GM23338 (cell line): ENCODE measurements around the gene AKIP1. TPM values are rescaled to one million over a fixed set of nuclear protein-coding genes. Genes with fewer than 3 reads are reported as not detected.

Source experiments
- ATAC-seq: fragments of 200-7000 bp; cut with Tn5 transposase; 3 replicates; pipeline ENCODE4 v1.9.1; 2020
- DNase-seq: peaks from one replicate; pipeline ENCODE4 v3.0.0-alpha.2; 2015; ENCODE audit warnings: low spot score
- H2AFZ ChIP-seq: fragments of 200-600 bp; sonication (generic); 2 replicates; pipeline ENCODE4 v1.8.0; 2016; ENCODE audit warnings: antibody characterized with exemption, mild to moderate bottlenecking, moderate library complexity
- H3F3A ChIP-seq: fragments of 200-600 bp; sonication (generic); replicated peaks from 2 replicates; pipeline ENCODE4 v1.8.0; 2017; ENCODE audit warnings: antibody characterized with exemption, mixed run types, low read depth
- H3K27ac ChIP-seq: fragments of 200-600 bp; sonication (generic); 2 replicates; pipeline ENCODE4 v1.6.1; 2016; ENCODE audit warnings: low read depth
- H3K27me3 ChIP-seq: fragments of 200-600 bp; sonication (generic); 2 replicates; pipeline ENCODE4 v1.8.0; 2016; ENCODE audit warnings: mild to moderate bottlenecking, mixed run types, moderate library complexity; ENCODE audit not compliant: insufficient read depth
- H3K36me3 ChIP-seq: fragments of 200-600 bp; sonication (generic); 2 replicates; pipeline ENCODE4 v1.8.0; 2016; ENCODE audit warnings: mild to moderate bottlenecking; ENCODE audit not compliant: insufficient read depth
- H3K4me1 ChIP-seq: fragments of 200-600 bp; sonication (generic); 2 replicates; pipeline ENCODE4 v1.8.0; 2016; ENCODE audit warnings: mild to moderate bottlenecking, moderate library complexity; ENCODE audit not compliant: insufficient read depth
- H3K4me2 ChIP-seq: fragments of 200-600 bp; sonication (generic); 2 replicates; pipeline ENCODE4 v1.7.1; 2017; ENCODE audit warnings: mixed run types
- H3K4me3 ChIP-seq: fragments of 200-600 bp; sonication (generic); 2 replicates; pipeline ENCODE4 v1.6.1; 2016; ENCODE audit warnings: mixed run types
- H3K79me2 ChIP-seq: fragments of 200-600 bp; sonication (generic); replicated peaks from 2 replicates; pipeline ENCODE4 v1.8.0; 2017; ENCODE audit warnings: mild to moderate bottlenecking; ENCODE audit not compliant: insufficient read depth
- H3K9me2 ChIP-seq: fragments of 200-600 bp; sonication (generic); 2 replicates; pipeline ENCODE4 v1.8.0; 2017; ENCODE audit not compliant: insufficient read depth
- H4K20me1 ChIP-seq: fragments of 200-600 bp; sonication (generic); replicated peaks from 2 replicates; pipeline ENCODE4 v1.8.0; 2017; ENCODE audit warnings: mild to moderate bottlenecking; ENCODE audit not compliant: insufficient read depth
- H3K27ac Mint-ChIP-seq: 2 replicates; pipeline ENCODE4 v1.8.0; 2020; ENCODE audit warnings: inconsistent platforms, mild to moderate bottlenecking, moderate library complexity, mixed read lengths
- H3K27me3 Mint-ChIP-seq: 3 replicates; pipeline ENCODE4 v1.8.0; 2022; ENCODE audit warnings: low read depth, mild to moderate bottlenecking, moderate library complexity, mixed read lengths, inconsistent platforms; ENCODE audit not compliant: insufficient read depth, poor library complexity
- H3K36me3 Mint-ChIP-seq: 3 replicates; pipeline ENCODE4 v1.8.0; 2021; ENCODE audit warnings: low read depth, mild to moderate bottlenecking, inconsistent platforms, moderate library complexity, mixed read lengths
- H3K4me1 Mint-ChIP-seq: 3 replicates; pipeline ENCODE4 v1.8.0; 2020; ENCODE audit warnings: mild to moderate bottlenecking, inconsistent platforms, mixed read lengths
- H3K4me3 Mint-ChIP-seq: 3 replicates; pipeline ENCODE4 v1.8.0; 2021; ENCODE audit warnings: moderate library complexity, mild to moderate bottlenecking, inconsistent platforms, mixed read lengths
- H3K9me3 Mint-ChIP-seq: 3 replicates; pipeline ENCODE4 v1.8.0; 2020; ENCODE audit warnings: moderate library complexity, mild to moderate bottlenecking, inconsistent platforms, mixed read lengths
- CREB1 ChIP-seq: fragments of 250-450 bp; sonication (Bioruptor Pico); IDR thresholded peaks from 2 replicates; pipeline ENCODE4 v1.5.0; 2020; ENCODE audit warnings: low read depth, mild to moderate bottlenecking, moderate library complexity
- ETS1 ChIP-seq: IDR thresholded peaks from 2 replicates; pipeline ENCODE4 v1.6.1; 2016; ENCODE audit warnings: antibody characterized with exemption
- POLR2AphosphoS5 ChIP-seq: IDR thresholded peaks from 2 replicates; pipeline ENCODE4 v1.6.1; 2016; ENCODE audit warnings: antibody characterized with exemption, low read depth
- STAT1 ChIP-seq: IDR thresholded peaks from one replicate; pipeline ENCODE4 v1.6.1; 2016; ENCODE audit warnings: antibody characterized with exemption; ENCODE audit not compliant: unreplicated experiment
- polyA plus RNA-seq: library from polyadenylated mRNA; unstranded; fragments of >200 nt; fragmentation: Nextera tagmentation; extraction: Ambion mirVana; gene quantifications from 2 replicates; pipeline ENCODE4 v1.2.1, GENCODE V29; 2016
- total RNA-seq: library from RNA; depleted of rRNA; stranded (reverse); fragments of >200 nt; shearing (Covaris generic); gene quantifications from 2 replicates; pipeline ENCODE4 v1.2.3, GENCODE V29; 2014
- TF ChIP-seq, protein P1 (sequence below), 2 experiments: fragments of 200-600 bp in 1 of 2; sonication (generic) in 1 of 2; conservative IDR thresholded peaks; 2 replicates each; pipeline versions ENCODE4 v1.5.1 to v1.6.1; 2016 to 2017; ENCODE audit warnings: antibody characterized with exemption in 2 of 2, low read depth in 2 of 2, mild to moderate bottlenecking in 2 of 2, moderate library complexity in 1 of 2
- TF ChIP-seq, protein P2 (sequence below): IDR thresholded peaks from one replicate; pipeline ENCODE4 v1.6.1; 2018; ENCODE audit warnings: antibody characterized with exemption; ENCODE audit not compliant: unreplicated experiment

The AKIP1 gene
- total and polyA plus RNA-seq, 2 experiments from 2014 or later = 11.1 to 14.0 TPM

- DNase-seq = no peak
- no peak overlapping the region for H3K4me2 ChIP-seq
- no peaks in the 10 kb centered on the region for H3K27me3 ChIP-seq
- no peak overlapping the region for H2AFZ ChIP-seq
- no peak overlapping the region for H3K27ac ChIP-seq
- H3K36me3 ChIP-seq = peaks cover 3% of the 10 kb centered on the region
- Mint-ChIP-seq H3K9me3 (peaks cover 5% of the 10 kb centered on the region; the same call in 2 of the 3 replicates), H3K4me1 (no peaks in the 10 kb centered on the region), H3K27ac (no peak overlapping the region), H3K36me3 (peaks cover 18% of the 10 kb centered on the region; the same call in 2 of the 3 replicates), H3K27me3 (peaks cover 2% of the 10 kb centered on the region), H3K4me3 (no peak overlapping the region)
- peaks cover 8% of the 10 kb centered on the region; the same call in 1 of the 2 replicates for H4K20me1 ChIP-seq
- peaks cover 6% of the 10 kb centered on the region for H3K79me2 ChIP-seq
- no peaks in the 10 kb centered on the region for H3K4me1 ChIP-seq
- H3K9me2 ChIP-seq = no peaks in the 10 kb centered on the region
- no peak for ATAC-seq
- no peaks in the 10 kb centered on the region for H3F3A ChIP-seq
- TF ChIP-seq, protein P1, sequence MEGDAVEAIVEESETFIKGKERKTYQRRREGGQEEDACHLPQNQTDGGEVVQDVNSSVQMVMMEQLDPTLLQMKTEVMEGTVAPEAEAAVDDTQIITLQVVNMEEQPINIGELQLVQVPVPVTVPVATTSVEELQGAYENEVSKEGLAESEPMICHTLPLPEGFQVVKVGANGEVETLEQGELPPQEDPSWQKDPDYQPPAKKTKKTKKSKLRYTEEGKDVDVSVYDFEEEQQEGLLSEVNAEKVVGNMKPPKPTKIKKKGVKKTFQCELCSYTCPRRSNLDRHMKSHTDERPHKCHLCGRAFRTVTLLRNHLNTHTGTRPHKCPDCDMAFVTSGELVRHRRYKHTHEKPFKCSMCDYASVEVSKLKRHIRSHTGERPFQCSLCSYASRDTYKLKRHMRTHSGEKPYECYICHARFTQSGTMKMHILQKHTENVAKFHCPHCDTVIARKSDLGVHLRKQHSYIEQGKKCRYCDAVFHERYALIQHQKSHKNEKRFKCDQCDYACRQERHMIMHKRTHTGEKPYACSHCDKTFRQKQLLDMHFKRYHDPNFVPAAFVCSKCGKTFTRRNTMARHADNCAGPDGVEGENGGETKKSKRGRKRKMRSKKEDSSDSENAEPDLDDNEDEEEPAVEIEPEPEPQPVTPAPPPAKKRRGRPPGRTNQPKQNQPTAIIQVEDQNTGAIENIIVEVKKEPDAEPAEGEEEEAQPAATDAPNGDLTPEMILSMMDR (conservative IDR thresholded peaks at IDR 0.05; ENCODE audit: low read depth in 2 of 2) = no peak
- no peak overlapping the region for H3K4me3 ChIP-seq
Measured at GRCh38 chr11:8956860-8957259, 45.9 kb downstream of the AKIP1 start.

- peaks cover 6% of the 10 kb centered on the region for H3K4me1 Mint-ChIP-seq
- no peak overlapping the region for H3K4me3 ChIP-seq
- peaks cover 7% of the 10 kb centered on the region for H3F3A ChIP-seq
- peaks cover 5% of the 10 kb centered on the region for H4K20me1 ChIP-seq
- peaks cover 23% of the 10 kb centered on the region for H3K79me2 ChIP-seq
- H3K9me3 Mint-ChIP-seq = peaks cover 5% of the 10 kb centered on the region; the same call in 2 of the 3 replicates
- no peak overlapping the region for H3K4me3 Mint-ChIP-seq
- H3K27ac ChIP-seq = peak overlapping the region; percentile 21; the same call in 1 of the 2 replicates
- peaks cover 6% of the 10 kb centered on the region; the same call in 1 of the 2 replicates for H3K4me1 ChIP-seq
- TF ChIP-seq STAT1 (no peak), CREB1 (no peak)
- TF ChIP-seq, protein P1 (conservative IDR thresholded peaks at IDR 0.05; ENCODE audit: low read depth in 2 of 2) = peak; percentile 80 to 85
- no peaks in the 10 kb centered on the region for H3K9me2 ChIP-seq
- DNase-seq (peak; percentile 91), ATAC-seq (peak; percentile 19)
- no peaks in the 10 kb centered on the region for H3K27me3 Mint-ChIP-seq
- peaks cover 11% of the 10 kb centered on the region for H3K36me3 Mint-ChIP-seq
- H2AFZ ChIP-seq = no peak overlapping the region
- H3K27me3 ChIP-seq = no peaks in the 10 kb centered on the region
- no peak overlapping the region for H3K27ac Mint-ChIP-seq
- no peak overlapping the region for H3K4me2 ChIP-seq
- H3K36me3 ChIP-seq = no peaks in the 10 kb centered on the region
Measured at GRCh38 chr11:8959546-8960166, 48.7 kb downstream of the AKIP1 start.

DNA sequence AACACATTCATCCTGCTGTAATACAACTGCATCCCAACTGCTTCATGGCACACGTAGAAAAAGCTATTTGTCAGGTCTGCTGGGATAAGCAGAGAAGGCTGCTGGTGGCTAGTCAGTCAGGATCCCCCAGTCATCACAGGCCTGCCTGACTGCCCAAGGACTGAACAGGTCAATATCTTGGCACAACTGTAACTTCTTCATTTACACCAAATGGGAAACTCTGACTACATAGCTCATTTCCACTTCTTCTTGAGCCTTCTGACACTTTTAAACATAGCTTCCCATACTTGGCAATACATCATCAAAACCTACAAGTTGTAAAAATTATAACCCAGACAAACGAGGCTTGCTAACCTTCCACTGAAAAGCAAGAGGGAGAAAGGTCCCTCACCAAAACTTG is 50.4 kb downstream of the AKIP1 start:
- no peak overlapping the region for H3K4me3 ChIP-seq
- ATAC-seq (no peak), DNase-seq (no peak)
- no peaks in the 10 kb centered on the region for H3K36me3 ChIP-seq
- no peak overlapping the region for H3K27ac ChIP-seq
- peaks cover 5% of the 10 kb centered on the region for H4K20me1 ChIP-seq
- peaks cover 14% of the 10 kb centered on the region for H3K4me1 Mint-ChIP-seq
- H3K27me3 ChIP-seq = no peaks in the 10 kb centered on the region
- H3K27ac Mint-ChIP-seq = no peak overlapping the region
- H3K36me3 Mint-ChIP-seq = no peaks in the 10 kb centered on the region; the same call in 2 of the 3 replicates
- H2AFZ ChIP-seq = no peak overlapping the region
- no peak overlapping the region for H3K4me3 Mint-ChIP-seq
- H3K9me2 ChIP-seq = no peaks in the 10 kb centered on the region
- H3K27me3 Mint-ChIP-seq = no peaks in the 10 kb centered on the region
- no peaks in the 10 kb centered on the region for H3K9me3 Mint-ChIP-seq
- H3K4me1 ChIP-seq = peaks cover 6% of the 10 kb centered on the region; the same call in 1 of the 2 replicates
- peaks cover 14% of the 10 kb centered on the region for H3F3A ChIP-seq
- peaks cover 23% of the 10 kb centered on the region for H3K79me2 ChIP-seq
- no peak overlapping the region for H3K4me2 ChIP-seq
- TF ChIP-seq POLR2AphosphoS5 (no peak), STAT1 (no peak), CREB1 (no peak), ETS1 (no peak)
- TF ChIP-seq, protein P1 (conservative IDR thresholded peaks at IDR 0.05; ENCODE audit: low read depth in 2 of 2) = no peak
- TF ChIP-seq, protein P2, sequence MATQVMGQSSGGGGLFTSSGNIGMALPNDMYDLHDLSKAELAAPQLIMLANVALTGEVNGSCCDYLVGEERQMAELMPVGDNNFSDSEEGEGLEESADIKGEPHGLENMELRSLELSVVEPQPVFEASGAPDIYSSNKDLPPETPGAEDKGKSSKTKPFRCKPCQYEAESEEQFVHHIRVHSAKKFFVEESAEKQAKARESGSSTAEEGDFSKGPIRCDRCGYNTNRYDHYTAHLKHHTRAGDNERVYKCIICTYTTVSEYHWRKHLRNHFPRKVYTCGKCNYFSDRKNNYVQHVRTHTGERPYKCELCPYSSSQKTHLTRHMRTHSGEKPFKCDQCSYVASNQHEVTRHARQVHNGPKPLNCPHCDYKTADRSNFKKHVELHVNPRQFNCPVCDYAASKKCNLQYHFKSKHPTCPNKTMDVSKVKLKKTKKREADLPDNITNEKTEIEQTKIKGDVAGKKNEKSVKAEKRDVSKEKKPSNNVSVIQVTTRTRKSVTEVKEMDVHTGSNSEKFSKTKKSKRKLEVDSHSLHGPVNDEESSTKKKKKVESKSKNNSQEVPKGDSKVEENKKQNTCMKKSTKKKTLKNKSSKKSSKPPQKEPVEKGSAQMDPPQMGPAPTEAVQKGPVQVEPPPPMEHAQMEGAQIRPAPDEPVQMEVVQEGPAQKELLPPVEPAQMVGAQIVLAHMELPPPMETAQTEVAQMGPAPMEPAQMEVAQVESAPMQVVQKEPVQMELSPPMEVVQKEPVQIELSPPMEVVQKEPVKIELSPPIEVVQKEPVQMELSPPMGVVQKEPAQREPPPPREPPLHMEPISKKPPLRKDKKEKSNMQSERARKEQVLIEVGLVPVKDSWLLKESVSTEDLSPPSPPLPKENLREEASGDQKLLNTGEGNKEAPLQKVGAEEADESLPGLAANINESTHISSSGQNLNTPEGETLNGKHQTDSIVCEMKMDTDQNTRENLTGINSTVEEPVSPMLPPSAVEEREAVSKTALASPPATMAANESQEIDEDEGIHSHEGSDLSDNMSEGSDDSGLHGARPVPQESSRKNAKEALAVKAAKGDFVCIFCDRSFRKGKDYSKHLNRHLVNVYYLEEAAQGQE = no peak
